SK-MEL-5 (cell line): ENCODE data around the gene CLCA4. TPM values are rescaled to one million over a fixed set of nuclear protein-coding genes. Genes with fewer than 3 reads are reported as not detected.
"Not testable (repeated sequence)": the region's sequence is repeated elsewhere in the genome, so short reads cannot be mapped to it uniquely, and the experiment has no call there.

ENCODE experiments used
- DNase-seq: peaks from one replicate; pipeline ENCODE4 v3.0.0-alpha.2; 2016; ENCODE audit warnings: low read depth, low spot score
- in situ Hi-C: cut with HindIII; loops from 2 replicates; pipeline ENCODE4 v1.10.0; 2016; ENCODE audit warnings: low sequenced_read_pairs, high pct_unique_total_duplicates, low pct_unique_long_range_greater_than_20kb
- polyA plus RNA-seq, 2 experiments: library from polyadenylated mRNA; depleted of rRNA; stranded (reverse); fragments of >200 nt; gene quantifications; 2 replicates each; pipeline ENCODE4 v1.2.3, GENCODE V29; 2015
- total RNA-seq: library from RNA; depleted of rRNA; stranded (reverse); fragments of >200 nt; shearing (Covaris generic); gene quantifications from 2 replicates; pipeline ENCODE4 v1.2.3, GENCODE V29; 2014; rRNA removed

Gene CLCA4, protein sequence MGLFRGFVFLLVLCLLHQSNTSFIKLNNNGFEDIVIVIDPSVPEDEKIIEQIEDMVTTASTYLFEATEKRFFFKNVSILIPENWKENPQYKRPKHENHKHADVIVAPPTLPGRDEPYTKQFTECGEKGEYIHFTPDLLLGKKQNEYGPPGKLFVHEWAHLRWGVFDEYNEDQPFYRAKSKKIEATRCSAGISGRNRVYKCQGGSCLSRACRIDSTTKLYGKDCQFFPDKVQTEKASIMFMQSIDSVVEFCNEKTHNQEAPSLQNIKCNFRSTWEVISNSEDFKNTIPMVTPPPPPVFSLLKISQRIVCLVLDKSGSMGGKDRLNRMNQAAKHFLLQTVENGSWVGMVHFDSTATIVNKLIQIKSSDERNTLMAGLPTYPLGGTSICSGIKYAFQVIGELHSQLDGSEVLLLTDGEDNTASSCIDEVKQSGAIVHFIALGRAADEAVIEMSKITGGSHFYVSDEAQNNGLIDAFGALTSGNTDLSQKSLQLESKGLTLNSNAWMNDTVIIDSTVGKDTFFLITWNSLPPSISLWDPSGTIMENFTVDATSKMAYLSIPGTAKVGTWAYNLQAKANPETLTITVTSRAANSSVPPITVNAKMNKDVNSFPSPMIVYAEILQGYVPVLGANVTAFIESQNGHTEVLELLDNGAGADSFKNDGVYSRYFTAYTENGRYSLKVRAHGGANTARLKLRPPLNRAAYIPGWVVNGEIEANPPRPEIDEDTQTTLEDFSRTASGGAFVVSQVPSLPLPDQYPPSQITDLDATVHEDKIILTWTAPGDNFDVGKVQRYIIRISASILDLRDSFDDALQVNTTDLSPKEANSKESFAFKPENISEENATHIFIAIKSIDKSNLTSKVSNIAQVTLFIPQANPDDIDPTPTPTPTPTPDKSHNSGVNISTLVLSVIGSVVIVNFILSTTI
- not detected in 2 replicates for total RNA-seq
- polyA plus RNA-seq (2015; cell fraction: cytosol; rRNA removed), result not detected in 2 replicates
- polyA plus RNA-seq (2015; cell fraction: nucleus; rRNA removed), result not detected in 2 replicates

DNA sequence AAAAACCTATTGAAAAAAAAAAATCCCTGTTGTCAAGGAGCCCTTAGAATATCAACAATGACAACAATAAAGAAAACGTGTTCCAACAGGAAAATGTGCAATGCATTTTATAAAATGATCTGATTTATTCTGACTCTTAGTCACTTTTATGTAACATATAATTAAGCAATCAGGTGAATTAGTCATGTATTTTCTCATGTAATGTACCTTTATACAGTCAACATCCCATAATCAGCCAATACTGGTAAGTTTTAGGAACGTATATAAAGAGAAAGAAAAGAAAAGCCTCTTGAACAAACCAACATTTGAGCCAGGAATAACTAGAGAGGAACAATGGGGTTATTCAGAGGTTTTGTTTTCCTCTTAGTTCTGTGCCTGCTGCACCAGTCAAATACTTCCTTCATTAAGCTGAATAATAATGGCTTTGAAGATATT is at the start of gene CLCA4:
Gene CLCA4, plus strand, starts transcription at position 292 of the 435 bp plus-strand sequence. Its CDS starts 42 bp downstream, at position 334.
- in situ Hi-C loops, result no loop called here
- peak; percentile 10 for DNase-seq

DNA sequence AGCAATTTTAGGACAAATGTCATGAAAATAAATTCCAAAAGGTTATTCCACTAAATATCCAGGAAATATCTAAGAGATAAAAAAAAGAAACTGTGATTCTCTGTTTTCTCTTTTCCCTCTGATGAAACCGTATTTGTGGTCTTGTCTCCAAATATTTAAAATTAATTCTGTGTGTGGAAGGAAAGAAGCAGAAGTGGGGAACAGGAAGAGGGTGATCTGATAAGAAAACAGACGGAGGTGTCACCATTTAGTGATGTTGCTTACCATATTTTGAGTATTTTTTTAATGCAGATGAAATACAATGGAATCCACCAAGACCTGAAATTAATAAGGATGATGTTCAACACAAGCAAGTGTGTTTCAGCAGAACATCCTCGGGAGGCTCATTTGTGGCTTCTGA is 48.6 kb upstream of the CLCA4 start:
- in situ Hi-C loops, result no loop called here

GRCh38 chr1:86499987-86500593 is 46.8 kb upstream of the CLCA4 start:
- peak; percentile 58 for DNase-seq
- in situ Hi-C loops, result no loop called here

More for the DNA sequence above, 48.6 kb upstream of the CLCA4 start:
- no peak for DNase-seq

DNA sequence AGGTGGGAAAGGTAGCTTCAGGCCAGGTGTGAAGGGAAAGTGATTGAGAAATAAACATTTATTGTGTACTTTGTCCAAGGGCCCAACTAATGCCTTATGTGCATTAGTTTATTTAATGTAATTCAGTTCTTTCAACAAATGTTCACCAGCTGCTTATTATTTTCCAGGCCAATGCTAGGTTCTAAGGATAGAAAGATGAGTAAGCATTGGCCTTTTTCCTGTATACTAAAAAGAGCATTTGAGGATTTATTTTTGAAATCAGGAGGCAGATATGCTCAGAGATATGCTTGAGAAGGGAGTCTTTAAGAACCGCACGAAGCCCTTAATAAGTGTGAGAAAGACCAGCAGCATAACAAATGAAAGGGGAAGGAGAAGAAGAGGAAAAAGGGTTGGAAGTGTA is 46.2 kb upstream of the CLCA4 start:
- in situ Hi-C loops, result no loop called here

DNA sequence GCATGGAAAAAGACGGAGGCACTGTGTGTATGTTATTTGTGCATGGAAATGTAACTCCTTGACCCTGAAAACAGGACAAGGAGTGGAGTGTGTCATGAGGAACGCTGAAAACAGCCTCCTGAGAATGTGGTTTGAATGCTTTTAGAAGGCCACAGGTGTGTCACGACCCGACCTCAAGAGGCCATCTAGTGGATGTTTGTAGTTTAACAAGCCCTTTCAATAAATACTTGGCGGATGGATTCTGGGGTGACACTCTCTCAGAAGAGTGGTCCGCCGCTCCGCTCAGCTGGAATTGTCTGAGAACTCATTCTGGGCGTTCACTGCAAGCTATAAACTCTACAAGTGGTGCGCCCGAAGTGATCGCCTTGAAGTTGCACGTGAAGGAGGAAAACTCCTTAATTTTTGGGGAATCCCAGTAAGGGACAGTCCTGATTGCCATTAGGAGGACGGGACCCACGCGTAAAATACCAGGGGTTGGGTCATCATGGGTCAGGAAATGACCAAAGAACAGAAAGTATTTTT is 44.7 kb upstream of the CLCA4 start:
- in situ Hi-C loops, result not testable (repeated sequence)
- DNase-seq, result peak; percentile 58

More for the DNA sequence above, 46.2 kb upstream of the CLCA4 start:
- no peak for DNase-seq

- in situ Hi-C loops, result no loop called here
- no peak for DNase-seq
Measured at GRCh38 chr1:86502721-86503405, 44.0 kb upstream of the CLCA4 start.

GRCh38 chr1:86503406-86504136 is 43.3 kb upstream of the CLCA4 start:
- in situ Hi-C loops, result no loop called here

GRCh38 chr1:86504137-86504479 is 42.8 kb upstream of the CLCA4 start:
- DNase-seq, result no peak
- in situ Hi-C loops, result no loop called here

More at GRCh38 chr1:86503406-86504136, 43.3 kb upstream of the CLCA4 start:
- no peak for DNase-seq

GRCh38 chr1:86504895-86505563 is 41.8 kb upstream of the CLCA4 start:
- DNase-seq, result no peak
- in situ Hi-C loops, result no loop called here

GRCh38 chr1:86505564-86505902 is 41.3 kb upstream of the CLCA4 start:
- in situ Hi-C loops, result no loop called here
- DNase-seq, result no peak

DNA sequence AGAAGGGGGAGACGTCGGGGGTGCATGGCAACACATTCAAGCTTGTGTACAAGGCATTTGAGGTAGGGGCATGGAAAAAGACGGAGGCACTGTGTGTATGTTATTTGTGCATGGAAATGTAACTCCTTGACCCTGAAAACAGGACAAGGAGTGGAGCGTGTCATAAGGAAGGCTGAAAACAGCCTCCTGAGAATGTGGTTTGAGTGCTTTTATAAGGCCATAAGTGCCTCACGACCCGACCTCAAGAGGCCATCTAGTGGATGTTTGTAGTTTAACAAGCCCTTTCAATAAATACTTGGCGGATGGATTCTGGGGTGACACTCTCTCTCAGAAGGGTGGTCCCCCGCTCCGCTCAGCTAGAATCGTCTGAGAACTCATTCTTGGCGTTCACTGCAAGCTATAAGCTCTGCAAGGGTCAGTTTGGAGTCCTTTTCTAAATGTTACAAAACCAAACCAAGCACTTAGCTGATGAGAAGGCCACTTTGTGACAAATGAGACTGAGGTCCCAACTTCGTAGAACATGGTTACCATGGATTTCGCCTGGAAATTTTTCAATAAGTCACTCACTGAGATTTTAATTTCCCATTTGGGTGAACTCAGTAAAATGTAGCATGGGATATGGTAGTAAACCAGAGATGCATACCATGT is 38.8 kb upstream of the CLCA4 start:
- peak; percentile 40 for DNase-seq
- in situ Hi-C loops, result no loop called here

- DNase-seq, result no peak
- in situ Hi-C loops, result no loop called here
Measured at GRCh38 chr1:86508583-86508969, 38.3 kb upstream of the CLCA4 start.

DNA sequence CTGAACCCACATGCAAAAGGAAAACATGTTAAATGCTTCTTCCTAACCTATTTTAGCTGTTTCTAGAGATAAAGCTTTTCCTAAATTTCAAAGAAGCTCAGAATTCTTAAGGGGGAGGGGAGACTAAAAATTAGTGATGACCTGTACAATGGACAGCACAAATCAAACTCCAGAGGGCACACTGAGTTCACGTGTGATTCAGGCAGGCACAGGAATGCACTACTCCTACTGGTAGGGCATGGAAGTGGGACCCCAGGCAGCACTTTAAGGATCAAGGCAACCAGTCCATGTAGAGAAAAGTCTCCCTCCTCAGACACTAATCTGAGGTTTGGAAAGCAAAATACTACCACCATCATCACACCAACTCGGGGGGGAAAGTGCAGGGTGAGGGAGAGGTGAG is 31.3 kb upstream of the CLCA4 start:
- in situ Hi-C loops, result no loop called here
- DNase-seq, result peak; percentile 70

DNA sequence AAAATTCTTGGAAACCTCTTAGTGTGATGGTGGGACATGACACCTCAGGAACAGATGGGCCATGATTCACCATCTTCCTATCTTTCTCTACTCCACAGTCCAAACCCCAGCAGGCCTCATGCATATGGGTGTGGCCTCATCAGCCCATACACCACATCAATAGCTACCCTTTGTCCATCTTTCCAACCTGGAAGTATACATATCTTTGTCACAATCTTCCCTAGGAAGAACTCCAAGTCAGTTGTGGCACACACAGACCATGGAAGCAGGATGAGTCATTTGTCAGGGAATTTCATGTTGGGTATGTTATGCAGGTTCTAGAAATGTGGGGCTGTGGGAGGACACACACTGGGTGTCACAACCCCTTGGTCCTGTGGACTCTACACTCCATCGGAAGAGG is 30.5 kb upstream of the CLCA4 start:
- DNase-seq, result no peak
- in situ Hi-C loops, result no loop called here

DNA sequence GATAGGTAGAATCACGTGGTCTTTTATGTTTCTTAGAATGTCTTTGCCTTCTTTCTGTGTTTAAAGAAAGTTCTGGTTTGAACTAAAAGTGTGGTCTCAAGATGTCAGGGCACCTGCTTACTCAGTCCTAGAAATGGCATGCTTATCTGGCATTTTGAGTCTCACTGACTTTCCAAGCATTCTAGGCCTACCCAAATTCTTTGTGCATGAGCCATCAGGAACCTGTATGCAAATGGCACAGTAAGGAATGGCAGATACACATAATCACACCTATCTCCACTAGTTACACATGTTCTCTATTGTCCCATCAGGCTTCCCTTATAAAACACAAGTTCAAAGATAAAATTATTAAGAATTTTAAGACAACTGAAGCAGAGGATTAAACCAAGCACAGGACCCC is 29.5 kb upstream of the CLCA4 start:
- no peak for DNase-seq
- in situ Hi-C loops, result no loop called here
